Mesenchymal stem cell (in vitro differentiated cells and primary cell): ENCODE results near the gene FKBP2.

ENCODE experiments used
- DNase-seq: peaks from one replicate; pipeline ENCODE4 v3.0.0-alpha.2; 2013
- H2AFZ ChIP-seq: one replicate; pipeline ENCODE4 v1.6.1; 2013; ENCODE audit warnings: low read depth, mild to moderate bottlenecking, control low read depth, inconsistent platforms, low read length, moderate library complexity
- H2AK5ac ChIP-seq: 2 replicates; pipeline ENCODE4 v1.6.1; 2013; ENCODE audit warnings: low read length, moderate library complexity, mild to moderate bottlenecking, inconsistent platforms; ENCODE audit not compliant: severe bottlenecking
- H2BK120ac ChIP-seq: one replicate; pipeline ENCODE4 v1.6.1; 2013; ENCODE audit warnings: low read depth, mild to moderate bottlenecking, inconsistent platforms, low read length, moderate library complexity
- H2BK12ac ChIP-seq, 2 experiments: one replicate each; pipeline ENCODE4 v1.6.1; 2013; ENCODE audit warnings: inconsistent platforms in 2 of 2, low read length in 2 of 2, mild to moderate bottlenecking in 2 of 2, moderate library complexity in 2 of 2, control low read depth in 1 of 2
- H2BK15ac ChIP-seq: one replicate; pipeline ENCODE4 v1.6.1; 2013; ENCODE audit warnings: mild to moderate bottlenecking, low read depth, inconsistent platforms; ENCODE audit not compliant: poor library complexity, severe bottlenecking
- H2BK5ac ChIP-seq: 2 replicates; pipeline ENCODE4 v1.6.1; 2013; ENCODE audit warnings: low read depth, mild to moderate bottlenecking, low read length, control low read depth, inconsistent platforms; ENCODE audit not compliant: poor library complexity, severe bottlenecking
- H3K14ac ChIP-seq, 2 experiments: one replicate each; pipeline ENCODE4 v1.6.1; 2013; ENCODE audit warnings: inconsistent platforms in 2 of 2, low read length in 2 of 2, control low read depth in 1 of 2, mild to moderate bottlenecking in 1 of 2, moderate library complexity in 1 of 2
- H3K18ac ChIP-seq, 2 experiments: one replicate each; pipeline ENCODE4 v1.6.1; 2013; ENCODE audit warnings: inconsistent platforms in 2 of 2, low read length in 2 of 2, control low read depth in 1 of 2, low read depth in 1 of 2, mild to moderate bottlenecking in 1 of 2
- H3K23ac ChIP-seq, 2 experiments: one replicate each; pipeline ENCODE4 v1.6.1; 2013; ENCODE audit warnings: inconsistent platforms in 2 of 2, low read length in 2 of 2, mild to moderate bottlenecking in 2 of 2, moderate library complexity in 2 of 2, control low read depth in 1 of 2
- H3K27ac ChIP-seq: 2 replicates; pipeline ENCODE4 v1.5.1; 2013; ENCODE audit warnings: mild to moderate bottlenecking, moderate library complexity, low read length, control low read depth, inconsistent platforms; ENCODE audit not compliant: poor library complexity, severe bottlenecking
- H3K27me3 ChIP-seq, 2 experiments: 2 replicates each; pipeline versions ENCODE4 v1.6.1 to v1.7.0; 2013; ENCODE audit warnings: low read length in 2 of 2, mild to moderate bottlenecking in 2 of 2, moderate library complexity in 2 of 2, control low read depth in 1 of 2, inconsistent platforms in 1 of 2; ENCODE audit not compliant: control insufficient read depth in 1 of 2, insufficient read depth in 1 of 2
- H3K36me3 ChIP-seq, 2 experiments: 2 replicates each; pipeline versions ENCODE4 v1.6.1 to v1.7.0; 2013; ENCODE audit warnings: low read length in 2 of 2, control low read depth in 1 of 2, inconsistent platforms in 1 of 2, low read depth in 1 of 2, mild to moderate bottlenecking in 1 of 2; ENCODE audit not compliant: insufficient read depth in 2 of 2, control insufficient read depth in 1 of 2
- H3K4ac ChIP-seq, 2 experiments: one replicate each; pipeline ENCODE4 v1.6.1; 2013; ENCODE audit warnings: inconsistent platforms in 2 of 2, low read length in 2 of 2, mild to moderate bottlenecking in 2 of 2, moderate library complexity in 2 of 2, control low read depth in 1 of 2, low read depth in 1 of 2
- H3K4me1 ChIP-seq: 2 replicates; pipeline ENCODE4 v1.6.1; 2013; ENCODE audit warnings: low read depth, low read length, control low read depth; ENCODE audit not compliant: control insufficient read depth, insufficient read depth
- H3K4me2 ChIP-seq: 2 replicates; pipeline ENCODE4 v1.6.1; 2013; ENCODE audit warnings: low read length, mild to moderate bottlenecking, inconsistent platforms; ENCODE audit not compliant: poor library complexity, severe bottlenecking
- H3K4me3 ChIP-seq, 2 experiments: 2 replicates each; pipeline versions ENCODE4 v1.5.1 to v1.7.0; 2013; ENCODE audit warnings: low read length in 2 of 2, mild to moderate bottlenecking in 2 of 2, control low read depth in 1 of 2, low read depth in 1 of 2; ENCODE audit not compliant: insufficient read depth in 1 of 2
- H3K79me1 ChIP-seq: replicated peaks from 2 replicates; pipeline ENCODE4 v1.6.1; 2013; ENCODE audit warnings: mild to moderate bottlenecking, control low read depth, low read length, inconsistent platforms; ENCODE audit not compliant: poor library complexity, severe bottlenecking
- H3K9ac ChIP-seq: 2 replicates; pipeline ENCODE4 v1.7.0; 2013; ENCODE audit warnings: mild to moderate bottlenecking, low read length, moderate library complexity
- H3K9me3 ChIP-seq: 2 replicates; pipeline ENCODE4 v1.7.0; 2013; ENCODE audit warnings: mild to moderate bottlenecking, low read length; ENCODE audit not compliant: control insufficient read depth
- H4K8ac ChIP-seq: one replicate; pipeline ENCODE4 v1.6.1; 2013; ENCODE audit warnings: inconsistent platforms, mild to moderate bottlenecking, low read length, moderate library complexity
- H4K91ac ChIP-seq: one replicate; pipeline ENCODE4 v1.6.1; 2013; ENCODE audit warnings: mild to moderate bottlenecking, low read length, inconsistent platforms
- WGBS: methylation state at CpG from one replicate; pipeline ENCODE4 v1.1.7; 2013; ENCODE audit warnings: mixed read lengths; 5-methylcytosine and 5-hydroxymethylcytosine counted together

The FKBP2 gene

DNA sequence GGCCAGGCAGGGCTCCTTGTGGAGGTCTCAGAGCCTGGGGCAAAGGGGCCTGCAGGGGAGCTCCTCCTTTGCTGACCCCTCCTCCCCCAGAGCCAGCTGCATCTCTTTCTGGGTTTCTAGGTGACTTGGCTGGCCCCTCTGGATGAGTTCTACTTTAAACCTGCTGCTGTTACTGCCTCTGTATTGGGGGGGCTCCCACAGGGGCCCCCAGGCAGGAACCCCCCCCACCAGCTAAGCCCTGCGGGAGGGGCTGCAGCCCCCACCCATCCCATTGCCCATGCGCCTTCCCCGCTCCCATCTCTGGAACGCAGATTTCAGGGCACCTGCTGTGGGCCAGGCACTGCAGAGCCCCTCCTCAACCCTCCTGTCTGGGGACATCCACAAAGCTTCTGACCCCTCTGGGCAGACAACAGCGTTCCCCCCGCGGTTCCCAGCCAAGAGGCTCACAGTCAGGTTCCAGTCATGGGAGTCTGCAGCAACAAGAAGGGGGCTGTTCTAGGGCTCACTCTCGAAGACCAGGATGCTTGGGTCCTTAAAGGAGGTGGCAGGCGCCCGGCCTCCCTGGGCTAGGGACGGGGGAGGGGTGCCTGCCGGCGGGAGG, 9.6 kb downstream of the FKBP2 start:
- Histone ChIP-seq H3K36me3 (peaks cover 9 to 17% of the 10 kb centered on the region in 2 experiments), H3K4me2 (peak overlapping the region; percentile 95), H2AK5ac (no peak overlapping the region), H3K9me3 (no peaks in the 10 kb centered on the region), H3K4me3 (peak overlapping the region; percentile 64 to 77), H3K18ac (peak overlapping the region; percentile 18 to 67), H3K27ac (no peak overlapping the region), H3K4ac (peak overlapping the region in 1 of 2 experiments; percentile 43), H2AFZ (peak overlapping the region; percentile 89), H2BK120ac (no peak overlapping the region), H3K23ac (no peak overlapping the region), H2BK12ac (no peak overlapping the region), H3K14ac (peak overlapping the region in 1 of 2 experiments; percentile 27), H4K8ac (peak overlapping the region; percentile 93), H2BK5ac (no peak overlapping the region), H3K79me1 (peaks cover 23% of the 10 kb centered on the region), H3K9ac (peak overlapping the region; percentile 76), H4K91ac (peak overlapping the region; percentile 61), H3K27me3 (no peaks in the 10 kb centered on the region), H2BK15ac (peak overlapping the region; percentile 60), H3K4me1 (peaks cover 37% of the 10 kb centered on the region)
- DNase-seq = peak; percentile 43
- WGBS = 12% methylated on average over 13 of the region's 13 CpGs

DNA sequence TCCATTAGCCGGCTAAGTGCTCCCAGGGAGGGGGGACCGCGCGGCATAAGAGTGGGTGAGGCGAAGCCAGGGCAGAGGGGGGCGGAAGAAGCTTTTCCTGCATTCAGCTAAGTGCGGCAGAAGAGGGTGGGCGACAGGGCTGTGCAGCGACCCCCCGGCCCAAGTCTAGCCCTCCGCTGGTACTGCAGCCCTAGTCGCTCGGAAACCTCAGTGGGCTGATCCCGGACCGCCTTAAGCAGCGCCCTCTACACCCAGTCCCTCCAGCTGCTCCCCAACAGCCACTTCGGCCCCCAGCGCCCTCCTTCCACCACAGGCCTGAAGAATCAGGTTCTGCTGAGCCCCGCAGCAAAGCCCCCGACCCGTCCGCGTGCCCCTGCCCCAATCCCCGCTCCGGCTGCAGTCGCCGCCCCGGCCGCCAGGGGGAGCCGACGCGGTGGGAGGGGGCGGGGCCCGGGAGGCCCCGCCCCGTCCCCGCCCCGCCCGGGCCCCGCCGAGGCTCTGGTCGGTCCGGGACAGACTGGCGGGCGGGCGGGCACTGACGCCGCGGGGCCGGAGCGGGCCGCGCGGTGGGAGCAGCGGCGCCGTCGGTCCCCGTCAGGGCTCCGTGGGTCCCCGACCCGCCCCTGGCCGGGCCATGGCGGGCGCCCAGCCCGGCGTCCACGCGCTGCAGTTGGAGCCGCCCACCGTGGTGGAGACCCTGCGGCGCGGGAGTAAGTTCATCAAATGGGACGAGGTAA, 10.3 kb downstream of the FKBP2 start, which contains the start of gene PLCB3:
TSS of gene PLCB3 (plus strand) at position 515 of the 737 bp plus-strand sequence. CDS start at position 635, 120 bp downstream.
- peaks cover 15 to 24% of the 10 kb centered on the region in 2 experiments for H3K36me3 ChIP-seq
- H3K79me1 ChIP-seq = peaks cover 26% of the 10 kb centered on the region
- H4K8ac ChIP-seq = peak within 1 kb of the TSS; percentile 93
- H2BK15ac ChIP-seq = peak within 1 kb of the TSS; percentile 60
- H3K9ac ChIP-seq = peak within 1 kb of the TSS; percentile 91
- H3K4ac ChIP-seq = peak within 1 kb of the TSS; percentile 39 to 85
- peak within 1 kb of the TSS; percentile 40 to 71 for H3K18ac ChIP-seq
- peak within 1 kb of the TSS; percentile 89 for H2AFZ ChIP-seq
- H3K4me1 ChIP-seq = peaks cover 35% of the 10 kb centered on the region
- H2BK120ac ChIP-seq = peak within 1 kb of the TSS; percentile 42
- peak within 1 kb of the TSS; percentile 78 to 85 for H3K4me3 ChIP-seq
- WGBS = 2% methylated on average over 39 of the region's 75 CpGs
- H3K23ac ChIP-seq = no peak within 1 kb of the TSS
- H4K91ac ChIP-seq = peak within 1 kb of the TSS; percentile 61
- peak; percentile 44 for DNase-seq
- H3K14ac ChIP-seq = peak within 1 kb of the TSS; percentile 28 to 96
- H2BK12ac ChIP-seq = peak within 1 kb of the TSS; percentile 38 to 58
- H3K4me2 ChIP-seq = peak within 1 kb of the TSS; percentile 95
- H3K27ac ChIP-seq = no peak within 1 kb of the TSS
- H2BK5ac ChIP-seq = no peak within 1 kb of the TSS
- H3K9me3 ChIP-seq = no peaks in the 10 kb centered on the region
- peak within 1 kb of the TSS; percentile 38 for H2AK5ac ChIP-seq
- no peaks in the 10 kb centered on the region for H3K27me3 ChIP-seq

DNA sequence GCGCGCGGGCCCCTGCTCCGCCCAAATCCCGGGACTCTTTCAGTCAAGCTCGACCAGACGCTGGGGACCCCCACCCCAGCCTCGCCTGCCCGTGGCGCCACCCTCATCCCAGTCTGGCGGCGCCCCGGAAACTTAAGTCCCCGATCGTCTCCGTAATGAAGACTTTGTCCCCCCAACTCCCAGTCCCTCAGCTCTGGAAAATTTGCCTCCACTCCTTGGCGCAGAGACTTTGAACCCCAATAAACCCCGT, 10.8 kb downstream of the FKBP2 start:
- Histone ChIP-seq H3K4me1 (peaks cover 37% of the 10 kb centered on the region), H3K27me3 (no peaks in the 10 kb centered on the region), H3K4me3 (peak overlapping the region; percentile 78 to 85), H3K4ac (peak overlapping the region in 1 of 2 experiments; percentile 64), H4K8ac (no peak overlapping the region), H2AK5ac (no peak overlapping the region), H3K18ac (peak overlapping the region; percentile 40 to 71), H2BK12ac (no peak overlapping the region), H2BK15ac (peak overlapping the region; percentile 28), H3K9ac (peak overlapping the region; percentile 91), H3K14ac (peak overlapping the region; percentile 28 to 96), H3K9me3 (no peaks in the 10 kb centered on the region), H3K4me2 (peak overlapping the region; percentile 92), H2BK120ac (peak overlapping the region; percentile 42), H2BK5ac (no peak overlapping the region), H3K27ac (no peak overlapping the region), H3K79me1 (peaks cover 31% of the 10 kb centered on the region), H2AFZ (peak overlapping the region; percentile 29), H4K91ac (no peak overlapping the region), H3K36me3 (peaks cover 20 to 29% of the 10 kb centered on the region in 2 experiments), H3K23ac (no peak overlapping the region)
- DNase-seq = no peak
- WGBS = under 1% methylated on average over 18 of the region's 18 CpGs
